Measurements from ENCODE around the gene HMGCR. TPM values are rescaled to one million over a fixed set of nuclear protein-coding genes. Genes with fewer than 3 reads are reported as not detected.

HMGCR gene
- total RNA-seq, 1 experiment from 2014 or later = 101 TPM

- Histone ChIP-seq H3K27ac (ENCODE audit: low read depth, low read length) (no peak overlapping the region), H3K79me2 (ENCODE audit: insufficient read depth, low read length) (no peaks in the 10 kb centered on the region), H2AFZ (ENCODE audit: low read depth, low read length, poor library complexity, severe bottlenecking) (no peak overlapping the region), H3K9me3 (ENCODE audit: control insufficient read depth in 1 of 2, insufficient read depth in 1 of 2, low read depth in 1 of 2, low read length in 2 of 2) (no peaks in the 10 kb centered on the region), H4K20me1 (ENCODE audit: insufficient read depth) (no peaks in the 10 kb centered on the region), H3K9ac (ENCODE audit: low read length) (no peak overlapping the region), H3K4me2 (ENCODE audit: low read length) (no peak overlapping the region), H3K36me3 (ENCODE audit: control insufficient read depth in 1 of 2, insufficient read depth in 2 of 2, low read length in 2 of 2) (no peaks in the 10 kb centered on the region), H3K4me3 (replicated peaks in 1 of 2; ENCODE audit: low read depth in 1 of 2, low read length in 2 of 2) (no peak overlapping the region), H3K4me1 (ENCODE audit: control insufficient read depth in 1 of 2, insufficient read depth in 2 of 2, low read length in 2 of 2) (peaks cover 7 to 13% of the 10 kb centered on the region in 2 experiments; a peak in 3 of 4 replicates), H3K9me2 (ENCODE audit: insufficient read depth) (no peaks in the 10 kb centered on the region), H3K27me3 (ENCODE audit: insufficient read depth, low read length) (no peaks in the 10 kb centered on the region)
- no TSS peak for BruUV-seq (replicated peaks)
- ATAC-seq (no peak), DNase-seq (ENCODE audit: low read depth, low spot score) (no peak)
- ChIA-PET CTCF (no interaction called here), RAD21 (ENCODE audit: low non-redundant PET in 1 of 2, low total read pairs in 2 of 2, uncharacterized antibody in 2 of 2, unreplicated experiment in 2 of 2) (no interaction called here), POLR2A (interaction anchor here (0.9 kb wide), 1 partner anchor 27 kb away, joined by 3 read pairs; the partner anchor contains the start of gene HMGCR)
- TF ChIP-seq, protein P1, sequence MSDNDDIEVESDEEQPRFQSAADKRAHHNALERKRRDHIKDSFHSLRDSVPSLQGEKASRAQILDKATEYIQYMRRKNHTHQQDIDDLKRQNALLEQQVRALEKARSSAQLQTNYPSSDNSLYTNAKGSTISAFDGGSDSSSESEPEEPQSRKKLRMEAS (IDR thresholded peaks at IDR 0.05) = no peak
- TF ChIP-seq TCF7L2 (IDR thresholded peaks at IDR 0.05; ENCODE audit: borderline replicate concordance, extremely low read depth, insufficient read depth, insufficient read length) (no peak), CTCF (IDR thresholded peaks at IDR 0.05 in 2 of 3, conservative IDR thresholded peaks at IDR 0.05 in 1 of 3; ENCODE audit: borderline replicate concordance in 1 of 3, insufficient read depth in 1 of 3, low read depth in 2 of 3, low read length in 2 of 3) (no peak), EGR1 (IDR thresholded peaks at IDR 0.05; ENCODE audit: low read depth) (no peak), ZFX (IDR thresholded peaks at IDR 0.05) (no peak), SP1 (IDR thresholded peaks at IDR 0.05; ENCODE audit: low read depth) (no peak), CEBPB (IDR thresholded peaks at IDR 0.05; ENCODE audit: low read depth) (no peak), SRF (IDR thresholded peaks at IDR 0.05; ENCODE audit: low read depth) (no peak), EZH2phosphoT487 (IDR thresholded peaks at IDR 0.05; ENCODE audit: borderline replicate concordance) (no peak), POLR2AphosphoS5 (IDR thresholded peaks at IDR 0.05; ENCODE audit: low read depth, low read length) (no peak), CBX3 (IDR thresholded peaks at IDR 0.05; ENCODE audit: low read depth) (no peak), ZBTB33 (IDR thresholded peaks at IDR 0.05; ENCODE audit: extremely low read depth, insufficient replicate concordance, low read length) (no peak), YY1 (IDR thresholded peaks at IDR 0.05; ENCODE audit: extremely low read depth, insufficient replicate concordance, low read depth, low read length) (no peak), FOSL1 (IDR thresholded peaks at IDR 0.05; ENCODE audit: low read depth) (no peak), SIN3A (IDR thresholded peaks at IDR 0.05; ENCODE audit: low read depth) (no peak), RAD21 (IDR thresholded peaks at IDR 0.05; ENCODE audit: low read depth) (no peak), ZNF274 (IDR thresholded peaks at IDR 0.05; ENCODE audit: low read depth, low read length) (no peak), JUND (IDR thresholded peaks at IDR 0.05) (no peak)
- TF ChIP-seq, protein P2, sequence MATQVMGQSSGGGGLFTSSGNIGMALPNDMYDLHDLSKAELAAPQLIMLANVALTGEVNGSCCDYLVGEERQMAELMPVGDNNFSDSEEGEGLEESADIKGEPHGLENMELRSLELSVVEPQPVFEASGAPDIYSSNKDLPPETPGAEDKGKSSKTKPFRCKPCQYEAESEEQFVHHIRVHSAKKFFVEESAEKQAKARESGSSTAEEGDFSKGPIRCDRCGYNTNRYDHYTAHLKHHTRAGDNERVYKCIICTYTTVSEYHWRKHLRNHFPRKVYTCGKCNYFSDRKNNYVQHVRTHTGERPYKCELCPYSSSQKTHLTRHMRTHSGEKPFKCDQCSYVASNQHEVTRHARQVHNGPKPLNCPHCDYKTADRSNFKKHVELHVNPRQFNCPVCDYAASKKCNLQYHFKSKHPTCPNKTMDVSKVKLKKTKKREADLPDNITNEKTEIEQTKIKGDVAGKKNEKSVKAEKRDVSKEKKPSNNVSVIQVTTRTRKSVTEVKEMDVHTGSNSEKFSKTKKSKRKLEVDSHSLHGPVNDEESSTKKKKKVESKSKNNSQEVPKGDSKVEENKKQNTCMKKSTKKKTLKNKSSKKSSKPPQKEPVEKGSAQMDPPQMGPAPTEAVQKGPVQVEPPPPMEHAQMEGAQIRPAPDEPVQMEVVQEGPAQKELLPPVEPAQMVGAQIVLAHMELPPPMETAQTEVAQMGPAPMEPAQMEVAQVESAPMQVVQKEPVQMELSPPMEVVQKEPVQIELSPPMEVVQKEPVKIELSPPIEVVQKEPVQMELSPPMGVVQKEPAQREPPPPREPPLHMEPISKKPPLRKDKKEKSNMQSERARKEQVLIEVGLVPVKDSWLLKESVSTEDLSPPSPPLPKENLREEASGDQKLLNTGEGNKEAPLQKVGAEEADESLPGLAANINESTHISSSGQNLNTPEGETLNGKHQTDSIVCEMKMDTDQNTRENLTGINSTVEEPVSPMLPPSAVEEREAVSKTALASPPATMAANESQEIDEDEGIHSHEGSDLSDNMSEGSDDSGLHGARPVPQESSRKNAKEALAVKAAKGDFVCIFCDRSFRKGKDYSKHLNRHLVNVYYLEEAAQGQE (IDR thresholded peaks at IDR 0.05; ENCODE audit: low read depth) = no peak
- intact Hi-C loops (cut with micrococcal nuclease) = no loop called here
Measured at GRCh38 chr5:75310212-75310611, 26.8 kb upstream of the HMGCR start.
